Kidney epithelial cell (primary cell): Measurements from ENCODE around the gene ITSN1. TPM values are rescaled to one million over a fixed set of nuclear protein-coding genes. Genes with fewer than 3 reads are reported as not detected.

ENCODE experiments used
- DNase-seq: peaks from one replicate; pipeline ENCODE4 v3.0.0-alpha.2; 2010; ENCODE audit warnings: low read depth
- H3K27me3 ChIP-seq: 2 replicates; pipeline ENCODE4 v1.6.0; 2011; ENCODE audit warnings: low read length; ENCODE audit not compliant: control insufficient read depth, insufficient read depth
- H3K36me3 ChIP-seq: 2 replicates; pipeline ENCODE4 v1.5.1; 2011; ENCODE audit warnings: low read length; ENCODE audit not compliant: control insufficient read depth, insufficient read depth
- H3K4me3 ChIP-seq: 2 replicates; pipeline ENCODE4 v1.5.1; 2011; ENCODE audit warnings: low read depth, mild to moderate bottlenecking, control low read depth, low read length
- CTCF ChIP-seq: IDR thresholded peaks from 2 replicates; pipeline ENCODE4 v1.5.1; 2011; ENCODE audit warnings: mild to moderate bottlenecking, moderate library complexity, low read length, control low read depth, inconsistent platforms; ENCODE audit not compliant: insufficient read depth, poor library complexity, severe bottlenecking
- total RNA-seq: library from RNA; depleted of rRNA; stranded (reverse); fragments of >200 nt; gene quantifications from 2 replicates; pipeline ENCODE4 v1.2.3, GENCODE V29; 2015

Gene ITSN1
- total RNA-seq, 1 donor from 2014 or later = 20.4 TPM

- Histone ChIP-seq H3K27me3 (no peaks in the 10 kb centered on the region), H3K36me3 (peaks cover 2% of the 10 kb centered on the region), H3K4me3 (no peak overlapping the region)
- no peak for TF ChIP-seq CTCF
- DNase-seq = no peak
These were observed 267.5 kb downstream of the ITSN1 start for GRCh38 chr21:33909756-33910155.

- H3K27me3 ChIP-seq = no peaks in the 10 kb centered on the region
- H3K36me3 ChIP-seq = peaks cover 2% of the 10 kb centered on the region
- no peak for TF ChIP-seq CTCF
- DNase-seq = no peak
- H3K4me3 ChIP-seq = no peak overlapping the region
These were observed 271.9 kb downstream of the ITSN1 start for GRCh38 chr21:33914188-33914587.

GRCh38 chr21:33915368-33916199, 273.3 kb downstream of the ITSN1 start, which contains the start of gene ATP5PO:
Gene ATP5PO (minus strand): TSS chr21:33915804. CDS start chr21:33915763, 41 bp downstream.
- Histone ChIP-seq H3K27me3 (no peaks in the 10 kb centered on the region), H3K4me3 (peak within 1 kb of the TSS; percentile 92), H3K36me3 (peaks cover 2% of the 10 kb centered on the region)
- DNase-seq = peak; percentile 95
- no peak for TF ChIP-seq CTCF

- TF ChIP-seq CTCF = no peak
- no peaks in the 10 kb centered on the region for H3K27me3 ChIP-seq
- H3K4me3 ChIP-seq = peak overlapping the region; percentile 30
- DNase-seq = no peak
- H3K36me3 ChIP-seq = peaks cover under 1% of the 10 kb centered on the region
These were observed 273.9 kb downstream of the ITSN1 start for GRCh38 chr21:33916200-33916567.

- no peak for DNase-seq
- H3K27me3 ChIP-seq = no peaks in the 10 kb centered on the region
- no peak for TF ChIP-seq CTCF
- no peaks in the 10 kb centered on the region for H3K36me3 ChIP-seq
- no peak overlapping the region for H3K4me3 ChIP-seq
These were observed 275.1 kb downstream of the ITSN1 start for GRCh38 chr21:33917421-33917820.
